NCI-H2196 (cell line): ENCODE results near the gene SGTA.

Experiments
- DNase-seq: peaks from one replicate; lab custom pipeline; 2025; ENCODE audit not compliant: unreplicated experiment; lab: John Stamatoyannopoulos, UW

SGTA gene

GRCh38 chr19:2810141-2811091 lies 27.3 kb upstream of the SGTA start:
- DNase-seq = no peak

- no peak for DNase-seq
These were observed 26.5 kb upstream of the SGTA start for GRCh38 chr19:2809387-2810140.

GRCh38 chr19:2808129-2808941 lies 25.3 kb upstream of the SGTA start:
- no peak for DNase-seq

- no peak for DNase-seq
These were observed 24.5 kb upstream of the SGTA start for GRCh38 chr19:2807379-2808128.

- no peak for DNase-seq
These were observed 23.8 kb upstream of the SGTA start for GRCh38 chr19:2806736-2807378.

GRCh38 chr19:2805991-2806649 lies 23.0 kb upstream of the SGTA start:
- DNase-seq = no peak

- DNase-seq = no peak
These were observed 22.3 kb upstream of the SGTA start for GRCh38 chr19:2805261-2805900.

- DNase-seq = no peak
These were observed 21.3 kb upstream of the SGTA start for GRCh38 chr19:2804156-2805004.

GRCh38 chr19:2803486-2804155 lies 20.5 kb upstream of the SGTA start:
- no peak for DNase-seq

GRCh38 chr19:2802826-2803225 lies 19.8 kb upstream of the SGTA start:
- DNase-seq = no peak

- DNase-seq = no peak
These were observed 17.4 kb upstream of the SGTA start for GRCh38 chr19:2800506-2800905.

GRCh38 chr19:2799273-2800020 lies 16.4 kb upstream of the SGTA start:
- no peak for DNase-seq

GRCh38 chr19:2798733-2799132 lies 15.7 kb upstream of the SGTA start:
- DNase-seq = no peak

- DNase-seq = no peak
These were observed 15.1 kb upstream of the SGTA start for GRCh38 chr19:2798158-2798685.

GRCh38 chr19:2797280-2797679 lies 14.2 kb upstream of the SGTA start:
- DNase-seq = no peak

GRCh38 chr19:2796659-2797266 lies 13.7 kb upstream of the SGTA start:
- no peak for DNase-seq
